HEK293T (cell line): ENCODE data around the gene CDH13.

Experiments
- CTCF ChIA-PET: fragments of 350-600 bp; formaldehyde crosslinking; extraction: SDS; loops from one replicate; lab custom pipeline; 2021; ENCODE audit warnings: antibody characterized with exemption, inconsistent platforms; lab: Yijun Ruan, JAX
- POLR2A ChIA-PET: fragments of 350-600 bp; formaldehyde crosslinking; extraction: SDS; loops from one replicate; lab custom pipeline; 2020; ENCODE audit warnings: antibody characterized with exemption, inconsistent platforms; lab: Yijun Ruan, JAX
- DNase-seq: peaks from one replicate; pipeline ENCODE4 v3.0.0; 2012; ENCODE audit warnings: mixed read lengths; ENCODE audit errors: extremely low spot score
- ARNT ChIP-seq: fragments of 450-650 bp; IDR thresholded peaks from 2 replicates; pipeline ENCODE4 v1.6.1; 2017; ENCODE audit warnings: mild to moderate bottlenecking
- BHLHE40 ChIP-seq: fragments of 450-650 bp; IDR thresholded peaks from 2 replicates; pipeline ENCODE4 v1.6.1; 2016; ENCODE audit warnings: mild to moderate bottlenecking, moderate library complexity, borderline replicate concordance
- CTBP1 ChIP-seq: fragments of 450-650 bp; IDR thresholded peaks from 2 replicates; pipeline ENCODE4 v1.6.1; 2016; ENCODE audit warnings: borderline replicate concordance
- ELF4 ChIP-seq: fragments of 450-650 bp; IDR thresholded peaks from 2 replicates; pipeline ENCODE4 v1.6.1; 2017; ENCODE audit warnings: antibody characterized with exemption
- FOXA1 ChIP-seq: fragments of 450-650 bp; IDR thresholded peaks from 2 replicates; pipeline ENCODE4 v1.6.1; 2016; ENCODE audit warnings: mild to moderate bottlenecking
- FOXK2 ChIP-seq: fragments of 450-650 bp; IDR thresholded peaks from 2 replicates; pipeline ENCODE4 v1.6.1; 2016; ENCODE audit warnings: mild to moderate bottlenecking
- FOXM1 ChIP-seq: fragments of 450-650 bp; IDR thresholded peaks from 2 replicates; pipeline ENCODE4 v1.6.1; 2017; ENCODE audit warnings: mild to moderate bottlenecking, borderline replicate concordance
- HDGF ChIP-seq: fragments of 450-650 bp; IDR thresholded peaks from 2 replicates; pipeline ENCODE4 v1.6.1; 2017; ENCODE audit warnings: antibody characterized with exemption, borderline replicate concordance
- L3MBTL2 ChIP-seq: fragments of 450-650 bp; conservative IDR thresholded peaks from 2 replicates; pipeline ENCODE4 v1.6.1; 2016; ENCODE audit warnings: mild to moderate bottlenecking
- LEF1 ChIP-seq: fragments of 450-650 bp; IDR thresholded peaks from 2 replicates; pipeline ENCODE4 v1.6.1; 2017; ENCODE audit warnings: mild to moderate bottlenecking, borderline replicate concordance
- NFRKB ChIP-seq: fragments of 450-650 bp; IDR thresholded peaks from 2 replicates; pipeline ENCODE4 v1.6.1; 2016; ENCODE audit warnings: mild to moderate bottlenecking, moderate library complexity
- SP1 ChIP-seq: fragments of 450-650 bp; IDR thresholded peaks from 2 replicates; pipeline ENCODE4 v1.6.1; 2017
- SUZ12 ChIP-seq: fragments of 450-650 bp; IDR thresholded peaks from 2 replicates; pipeline ENCODE4 v1.6.1; 2016; ENCODE audit warnings: mild to moderate bottlenecking
- TARDBP ChIP-seq: fragments of 450-650 bp; IDR thresholded peaks from 2 replicates; pipeline ENCODE4 v1.6.1; 2016
- ZNF384 ChIP-seq: fragments of 450-650 bp; IDR thresholded peaks from 2 replicates; pipeline ENCODE4 v1.6.1; 2016
- TF ChIP-seq, protein P1 (sequence below): fragments of 450-650 bp; IDR thresholded peaks from 2 replicates; pipeline ENCODE4 v1.6.1; 2016

Gene CDH13

DNA sequence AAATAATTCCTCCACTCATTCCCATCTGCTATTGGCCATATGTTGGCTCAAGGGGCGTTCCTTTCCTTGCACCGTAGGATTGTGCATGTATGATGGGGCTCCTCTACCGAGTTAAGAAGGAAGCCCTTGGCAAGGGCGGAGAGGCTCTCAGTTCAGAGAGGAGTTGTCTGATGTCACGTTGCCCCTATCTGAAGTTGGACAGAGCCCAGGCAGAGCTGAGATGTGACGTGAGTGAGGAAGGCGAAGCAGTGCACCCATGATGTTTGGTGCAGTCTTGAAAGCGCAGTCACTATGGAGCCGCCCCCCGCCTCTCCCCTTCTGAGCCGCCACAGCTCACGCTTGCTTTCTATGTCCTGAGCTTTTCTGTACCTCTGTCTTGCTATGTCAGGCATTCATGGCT lies 40.7 kb downstream of the CDH13 start:
- ChIA-PET POLR2A (no interaction called here), CTCF (no interaction called here)
- TF ChIP-seq ELF4 (no peak), FOXK2 (no peak), NFRKB (no peak), ZNF384 (no peak), LEF1 (no peak), BHLHE40 (no peak), CTBP1 (no peak), SUZ12 (no peak), TARDBP (no peak), FOXM1 (no peak), L3MBTL2 (no peak), ARNT (no peak), SP1 (no peak), FOXA1 (no peak), HDGF (no peak)
- TF ChIP-seq, protein P1, sequence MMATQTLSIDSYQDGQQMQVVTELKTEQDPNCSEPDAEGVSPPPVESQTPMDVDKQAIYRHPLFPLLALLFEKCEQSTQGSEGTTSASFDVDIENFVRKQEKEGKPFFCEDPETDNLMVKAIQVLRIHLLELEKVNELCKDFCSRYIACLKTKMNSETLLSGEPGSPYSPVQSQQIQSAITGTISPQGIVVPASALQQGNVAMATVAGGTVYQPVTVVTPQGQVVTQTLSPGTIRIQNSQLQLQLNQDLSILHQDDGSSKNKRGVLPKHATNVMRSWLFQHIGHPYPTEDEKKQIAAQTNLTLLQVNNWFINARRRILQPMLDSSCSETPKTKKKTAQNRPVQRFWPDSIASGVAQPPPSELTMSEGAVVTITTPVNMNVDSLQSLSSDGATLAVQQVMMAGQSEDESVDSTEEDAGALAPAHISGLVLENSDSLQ = no peak
- no peak for DNase-seq

DNA sequence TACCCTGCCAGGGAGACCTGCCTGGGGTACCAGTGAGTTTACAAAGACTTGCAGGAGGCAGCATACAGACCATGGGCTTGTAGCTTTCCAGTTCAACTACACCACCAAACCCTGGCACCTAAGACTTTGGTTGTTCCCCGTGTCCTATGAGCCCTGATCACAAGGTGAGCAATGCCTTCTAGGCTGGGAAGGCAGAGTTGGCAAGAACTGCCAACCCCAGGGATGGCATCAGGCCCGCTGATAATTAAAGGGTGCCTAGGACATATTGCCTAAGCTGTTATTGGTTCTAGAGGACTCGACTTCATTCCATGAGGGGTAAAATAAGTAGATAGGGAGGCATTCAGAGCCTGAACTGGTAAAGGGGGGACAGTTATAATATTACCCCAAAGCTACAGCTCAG lies 41.3 kb downstream of the CDH13 start:
- ChIA-PET CTCF (no interaction called here), POLR2A (no interaction called here)
- TF ChIP-seq HDGF (no peak), CTBP1 (no peak), LEF1 (no peak), SP1 (no peak), L3MBTL2 (no peak), FOXK2 (no peak), ZNF384 (no peak), ELF4 (no peak), FOXA1 (no peak), NFRKB (no peak), ARNT (no peak), TARDBP (no peak), SUZ12 (no peak)
- TF ChIP-seq, protein P1 = no peak
- DNase-seq = no peak

DNA sequence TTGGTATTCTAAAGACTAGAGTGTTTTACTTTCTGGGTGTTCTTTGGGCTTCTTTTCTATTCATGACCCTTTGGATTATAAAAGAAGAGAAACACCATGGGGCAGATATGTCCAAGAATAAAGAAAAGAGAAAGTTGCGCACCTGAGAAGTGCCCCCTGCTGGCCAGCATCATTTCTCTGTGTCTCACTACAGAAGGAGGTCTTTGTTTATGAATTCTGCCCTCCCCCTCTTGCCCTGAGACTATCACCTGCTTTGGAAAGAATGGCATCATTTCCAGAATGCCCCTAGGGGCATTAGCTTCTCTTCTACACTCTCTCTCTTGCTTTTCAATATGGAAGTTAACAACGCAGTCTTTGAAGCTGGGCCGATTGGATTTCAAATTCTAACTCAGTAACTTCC lies 45.0 kb downstream of the CDH13 start:
- DNase-seq = no peak
- CTCF ChIA-PET = no interaction called here
- POLR2A ChIA-PET = no interaction called here
- TF ChIP-seq SP1 (no peak), ELF4 (no peak), BHLHE40 (no peak)

DNA sequence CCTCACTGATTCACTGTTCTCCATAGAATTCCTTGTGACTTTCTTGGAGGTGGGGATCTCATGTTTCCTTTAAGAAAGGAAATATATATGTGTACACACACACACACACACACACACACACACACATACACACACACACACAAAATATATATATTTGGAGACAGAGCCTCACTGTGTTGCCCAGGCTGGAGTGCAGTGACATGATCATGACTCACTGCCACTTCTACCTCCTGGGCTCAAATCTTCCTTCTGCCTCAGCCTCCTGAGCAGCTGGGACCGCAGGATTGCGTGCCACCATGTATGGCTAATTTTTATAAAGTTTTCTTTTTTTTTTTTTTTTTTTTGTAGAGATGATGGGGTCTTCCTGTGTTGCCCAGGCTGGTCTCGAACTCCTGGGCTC lies 45.9 kb downstream of the CDH13 start:
- no peak for DNase-seq
- POLR2A ChIA-PET = no interaction called here
- CTCF ChIA-PET = no interaction called here
- TF ChIP-seq CTBP1 (no peak), NFRKB (no peak), SUZ12 (no peak), HDGF (no peak), FOXM1 (no peak), ELF4 (no peak), L3MBTL2 (no peak)
- TF ChIP-seq, protein P1 = no peak

DNA sequence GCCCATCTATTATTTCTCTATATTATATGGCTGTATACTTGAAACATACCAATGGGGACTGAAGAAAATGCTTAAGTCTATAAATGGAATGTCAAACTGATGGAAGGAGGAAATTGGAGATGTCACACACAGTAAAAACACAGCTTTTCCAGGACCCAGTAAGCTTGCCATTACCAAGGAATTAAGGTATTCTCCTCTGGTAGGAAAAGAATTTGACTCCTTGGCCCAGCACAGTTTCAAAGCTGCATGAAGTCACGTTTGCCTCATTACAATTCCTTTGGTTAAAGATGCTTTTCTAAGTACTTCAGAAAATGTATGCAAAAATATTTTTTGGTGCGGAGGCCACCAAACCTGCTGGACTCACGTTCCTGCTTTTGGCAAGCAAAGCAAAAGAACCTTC lies 48.5 kb downstream of the CDH13 start:
- no peak for DNase-seq
- CTCF ChIA-PET = no interaction called here
- POLR2A ChIA-PET = no interaction called here
- TF ChIP-seq LEF1 (no peak), ARNT (no peak), NFRKB (no peak), L3MBTL2 (no peak), FOXK2 (no peak), TARDBP (no peak), SP1 (no peak), FOXA1 (no peak), SUZ12 (no peak), ZNF384 (no peak), FOXM1 (no peak), HDGF (no peak), BHLHE40 (no peak), ELF4 (no peak), CTBP1 (no peak)
- TF ChIP-seq, protein P1 = no peak

DNA sequence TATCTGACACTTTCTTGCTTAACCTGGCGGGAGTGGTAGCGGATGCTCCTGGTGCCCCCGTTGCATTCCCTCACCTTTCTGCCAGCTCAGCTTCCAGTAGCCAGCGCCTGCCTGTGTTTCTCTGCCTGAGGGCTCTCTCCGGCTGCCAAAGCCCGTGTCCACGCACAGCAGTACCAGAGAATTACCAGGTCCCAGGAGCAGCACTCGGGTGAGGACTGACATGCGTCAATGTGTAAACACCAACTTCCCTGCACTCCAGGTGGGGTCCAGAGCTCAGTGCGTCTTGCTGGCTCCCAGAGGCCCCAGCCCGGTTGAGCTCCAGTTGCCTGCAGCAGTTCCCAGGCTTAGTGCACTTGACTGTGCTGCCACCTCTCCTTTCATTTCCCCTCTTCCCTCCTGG lies 54.8 kb downstream of the CDH13 start:
- TF ChIP-seq HDGF (no peak), FOXA1 (no peak), SP1 (no peak), CTBP1 (no peak), ELF4 (no peak), BHLHE40 (no peak), TARDBP (no peak), L3MBTL2 (no peak), SUZ12 (no peak), NFRKB (no peak), FOXM1 (no peak), FOXK2 (no peak), ARNT (no peak), LEF1 (no peak), ZNF384 (no peak)
- TF ChIP-seq, protein P1 = no peak
- no peak for DNase-seq
- ChIA-PET POLR2A (no interaction called here), CTCF (interaction anchor here (0.7 kb wide), 1 partner anchor 11 kb away, joined by 6 read pairs; no protein-coding TSS in a partner anchor)
